GM12878 (cell line): Measurements from ENCODE around the gene TRPV3. TPM values are rescaled to one million over a fixed set of nuclear protein-coding genes. Genes with fewer than 3 reads are reported as not detected.

Experiments
- ATAC-seq: fragments of 200-7000 bp; cut with Tn5 transposase; 3 replicates; pipeline ENCODE4 v1.9.1; 2020; ENCODE audit warnings: mild to moderate bottlenecking, moderate library complexity
- BruUV-seq: library from RNA; stranded (reverse); fragments of 400-500 nt; replicated peaks from 2 replicates; lab custom pipeline; 2021; lab: Mats Ljungman, UMichigan
- CTCF ChIA-PET: fragments of 300-600 bp; sonication (Branson Sonifier 250); formaldehyde crosslinking; extraction: SDS; loops from one replicate; lab custom pipeline; 2021; ENCODE audit warnings: inconsistent platforms; lab: Yijun Ruan, JAX
- POLR2A ChIA-PET: fragments of 350-600 bp; formaldehyde crosslinking; extraction: SDS; loops from one replicate; lab custom pipeline; 2021; ENCODE audit warnings: inconsistent platforms; lab: Charles Lee
- RAD21 ChIA-PET: fragments of 300-600 bp; sonication (Branson Sonifier 250); formaldehyde crosslinking; loops from one replicate; lab custom pipeline; 2023; ENCODE audit warnings: antibody characterized with exemption; ENCODE audit not compliant: unreplicated experiment; lab: Charles Lee
- SMC1A ChIA-PET: fragments of 300-600 bp; sonication (Branson Sonifier 250); formaldehyde crosslinking; loops from one replicate; lab custom pipeline; 2023; ENCODE audit not compliant: unreplicated experiment, uncharacterized antibody; lab: Charles Lee
- DNase-seq: peaks from one replicate; pipeline ENCODE4 v3.0.0-alpha.2; 2011; ENCODE audit warnings: low read depth, low spot score
- FAIRE-seq: peaks from 3 replicates; lab custom pipeline; 2011; peaks lifted over from hg19 to GRCh38; lab: Jason Lieb, UNC
- H2AFZ ChIP-seq: 2 replicates; pipeline ENCODE4 v1.6.0; 2011; ENCODE audit warnings: low read depth, low read length, control low read depth; ENCODE audit not compliant: control insufficient read depth
- H3K27ac ChIP-seq: 2 replicates; pipeline ENCODE4 v1.5.1; 2011; ENCODE audit warnings: control low read depth; ENCODE audit not compliant: control insufficient read depth, insufficient read depth
- H3K27me3 ChIP-seq, 2 experiments: replicated peaks in 1 of 2; 2 replicates each; pipeline versions ENCODE4 v1.6.0 to v1.6.1; 2011; ENCODE audit warnings: low read length in 1 of 2; ENCODE audit not compliant: control insufficient read depth in 2 of 2, insufficient read depth in 2 of 2
- H3K36me3 ChIP-seq, 2 experiments: 2 replicates each; pipeline ENCODE4 v1.5.1; 2011; ENCODE audit warnings: low read length in 1 of 2; ENCODE audit not compliant: control insufficient read depth in 2 of 2, insufficient read depth in 2 of 2
- H3K4me1 ChIP-seq: 2 replicates; pipeline ENCODE4 v1.6.1; 2011; ENCODE audit warnings: mild to moderate bottlenecking, low read length, moderate library complexity, mixed read lengths; ENCODE audit not compliant: control insufficient read depth, insufficient read depth
- H3K4me2 ChIP-seq: 2 replicates; pipeline ENCODE4 v1.6.0; 2011; ENCODE audit warnings: control low read depth; ENCODE audit not compliant: control insufficient read depth, insufficient read depth
- H3K4me3 ChIP-seq: fragments of 200-600 bp; sonication (generic); 2 replicates; pipeline ENCODE4 v1.5.1; 2016
- H3K79me2 ChIP-seq: 2 replicates; pipeline ENCODE4 v1.6.0; 2011; ENCODE audit warnings: low read length; ENCODE audit not compliant: control insufficient read depth, insufficient read depth
- H3K9ac ChIP-seq: 2 replicates; pipeline ENCODE4 v1.8.0; 2011; ENCODE audit warnings: low read length, control low read depth, mixed read lengths; ENCODE audit not compliant: control insufficient read depth, insufficient read depth
- H3K9me3 ChIP-seq: replicated peaks from 3 replicates; pipeline ENCODE4 v1.5.1; 2011; ENCODE audit warnings: mild to moderate bottlenecking, low read length; ENCODE audit not compliant: control insufficient read depth, insufficient read depth
- H4K20me1 ChIP-seq: 2 replicates; pipeline ENCODE4 v1.6.0; 2011; ENCODE audit not compliant: control insufficient read depth, insufficient read depth
- DPF2 ChIP-seq: fragments of 450-650 bp; IDR thresholded peaks from 2 replicates; pipeline ENCODE4 v1.6.1; 2017; ENCODE audit warnings: mild to moderate bottlenecking
- MTA3 ChIP-seq: IDR thresholded peaks from 2 replicates; pipeline ENCODE4 v1.6.1; 2012; ENCODE audit warnings: low read length, inconsistent platforms, borderline replicate concordance
- PBX3 ChIP-seq: IDR thresholded peaks from 2 replicates; pipeline ENCODE4 v1.6.1; 2011; ENCODE audit warnings: mild to moderate bottlenecking, low read depth, low read length, moderate library complexity; ENCODE audit not compliant: insufficient replicate concordance
- TARDBP ChIP-seq: IDR thresholded peaks from 2 replicates; pipeline ENCODE4 v1.6.1; 2016; ENCODE audit warnings: borderline replicate concordance
- TCF3 ChIP-seq: IDR thresholded peaks from 2 replicates; pipeline ENCODE4 v1.6.1; 2012; ENCODE audit warnings: low read depth, mild to moderate bottlenecking, low read length, borderline replicate concordance; ENCODE audit not compliant: insufficient read depth
- ZBTB4 ChIP-seq: fragments of 450-650 bp; formaldehyde crosslinking; IDR thresholded peaks from 2 replicates; pipeline ENCODE4 v1.4.0; 2022; ENCODE audit warnings: mild to moderate bottlenecking, moderate library complexity
- ZNF217 ChIP-seq: fragments of 450-650 bp; IDR thresholded peaks from 2 replicates; pipeline ENCODE4 v1.6.1; 2017; ENCODE audit warnings: antibody characterized with exemption, mild to moderate bottlenecking
- WGBS: methylation state at CpG from one replicate; pipeline ENCODE4 v1.1.6; 2016; ENCODE audit warnings: low lambda C conversion rate; ENCODE audit not compliant: insufficient replicate concordance, insufficient coverage; ENCODE audit errors: missing lambda C conversion rate; 5-methylcytosine and 5-hydroxymethylcytosine counted together
- in situ Hi-C: fragments of 300-500 bp; cut with MboI; formaldehyde crosslinking; loops from 9 replicates; pipeline ENCODE4 v1.14.3; 2018; ENCODE audit warnings: mixed read lengths
- intact Hi-C: fragments of 100-400 bp; cut with micrococcal nuclease; formaldehyde crosslinking; loops from one replicate; pipeline ENCODE4 v1.14.2; 2022; ENCODE audit not compliant: unreplicated experiment
- polyA plus RNA-seq, 11 experiments: library from polyadenylated mRNA; depleted of rRNA in 4 of 11; unstranded in 6 of 11; stranded (reverse) in 5 of 11; fragments of >200 nt; fragmentation: Nextera tagmentation in 4 of 11; fragmentation: Illumina TruSeq in 1 of 11; extraction: Ambion mirVana in 4 of 11; extraction: Trizol in 1 of 11; gene quantifications; 1 replicate in 1 of 11; 2 replicates in 10 of 11; pipeline versions ENCODE4 v1.2.1 to v1.2.3, GENCODE V29; 2011 to 2016; ENCODE audit warnings: inconsistent platforms in 2 of 11, missing spikeins in 2 of 11, low read depth in 1 of 11
- total RNA-seq, 4 experiments: library from RNA; depleted of rRNA in 3 of 4; stranded (reverse); fragments of >200 nt in 3 of 4; fragmentation: Illumina TruSeq in 1 of 4; extraction: Trizol in 1 of 4; gene quantifications; 2 replicates each; pipeline versions ENCODE4 v1.2.1 to v1.2.3, GENCODE V29; 2013 to 2021

Gene TRPV3
- total and polyA plus RNA-seq, 10 of the 15 experiments (the other 5 are each of a cell fraction or from before 2014, with no cell fraction given) = 0.52 to 12.0 (median 2.7) TPM

- no peak for TF ChIP-seq PBX3
These were observed 14.2 kb downstream of the TRPV3 start (continued) for GRCh38 chr17:3543453-3543852.

GRCh38 chr17:3542410-3543088 lies 15.1 kb downstream of the TRPV3 start:
- DNase-seq (no peak), ATAC-seq (no peak), FAIRE-seq (no peak)
- POLR2A ChIA-PET = interaction anchor here (0.5 kb wide), 1 partner anchor 76 kb away, joined by 4 read pairs; no protein-coding TSS in a partner anchor
- H3K27me3 ChIP-seq = no peaks in the 10 kb centered on the region
- in situ Hi-C loops = no loop called here
- H4K20me1 ChIP-seq = no peaks in the 10 kb centered on the region
- SMC1A ChIA-PET = interaction anchor here (0.9 kb wide), 1 partner anchor 9 kb away, joined by 3 read pairs; no protein-coding TSS in a partner anchor
- WGBS = 87% methylated on average over 16 of the region's 16 CpGs
- intact Hi-C loops = no loop called here
- RAD21 ChIA-PET = no interaction called here
- no peaks in the 10 kb centered on the region for H3K9me3 ChIP-seq
- no peak overlapping the region for H3K4me2 ChIP-seq
- no peaks in the 10 kb centered on the region for H3K4me1 ChIP-seq
- TF ChIP-seq ZBTB4 (no peak), TCF3 (no peak), DPF2 (no peak), ZNF217 (no peak), MTA3 (no peak), TARDBP (no peak)
- no peaks in the 10 kb centered on the region for H3K79me2 ChIP-seq
- no TSS peak for BruUV-seq
- H3K9ac ChIP-seq = no peak overlapping the region
- H3K36me3 ChIP-seq = peaks cover 0 to 9% of the 10 kb centered on the region in 2 experiments; a peak in 2 of 4 replicates
- no peak overlapping the region for H3K4me3 ChIP-seq
- no peak overlapping the region for H3K27ac ChIP-seq
- CTCF ChIA-PET = no interaction called here
- H2AFZ ChIP-seq = no peak overlapping the region
